ENCODE results near the gene MYPOP.

The MYPOP gene

GRCh38 chr19:45882652-45883585 lies 19.5 kb downstream of the MYPOP start:
- Histone ChIP-seq H3K79me1 (ENCODE audit: low read depth, low read length) (peaks cover 13% of the 10 kb centered on the region), H3K4ac (ENCODE audit: low read length) (no peak overlapping the region), H3K4me3 (ENCODE audit: low read length in 2 of 2) (peak overlapping the region in 1 of 2 donors; percentile 70), H4K91ac (ENCODE audit: low read depth, low read length, poor library complexity) (no peak overlapping the region), H3K18ac (ENCODE audit: low read length) (peak overlapping the region; percentile 78), H3K27ac (replicated peaks; ENCODE audit: low read length) (no peak overlapping the region), H2BK5ac (ENCODE audit: low read length) (no peak overlapping the region), H3K4me1 (ENCODE audit: control insufficient read depth in 2 of 2, insufficient read depth in 1 of 2, low read depth in 1 of 2, low read length in 2 of 2) (peaks cover 13 to 18% of the 10 kb centered on the region in 2 donors), H2AK5ac (ENCODE audit: low read depth, low read length) (peak overlapping the region; percentile 35), H3K36me3 (replicated peaks in 1 of 2; ENCODE audit: control insufficient read depth in 2 of 2, insufficient read depth in 2 of 2, low read length in 2 of 2) (peaks cover 9 to 21% of the 10 kb centered on the region in 2 donors), H3K27me3 (ENCODE audit: control insufficient read depth in 3 of 3, insufficient read depth in 3 of 3, low read depth in 1 of 3, low read length in 3 of 3) (no peaks in the 10 kb centered on the region), H2BK120ac (ENCODE audit: low read depth, low read length) (no peak overlapping the region), H3K9me3 (replicated peaks in 1 of 2; ENCODE audit: control insufficient read depth in 2 of 2, insufficient read depth in 1 of 2, low read depth in 1 of 2, low read length in 2 of 2) (peaks cover 0 to 4% of the 10 kb centered on the region in 2 donors), H3K14ac (ENCODE audit: low read length) (no peak overlapping the region), H3K23ac (ENCODE audit: low read depth, low read length, poor library complexity) (peak overlapping the region; percentile 81), H2AFZ (ENCODE audit: low read length) (no peak overlapping the region), H3K9ac (ENCODE audit: low read depth, low read length, poor library complexity) (peak overlapping the region; percentile 73), H2BK12ac (ENCODE audit: low read length) (no peak overlapping the region), H2BK15ac (ENCODE audit: low read length) (peak overlapping the region; percentile 46), H3K4me2 (ENCODE audit: insufficient read depth, low read length, poor library complexity, severe bottlenecking) (peak overlapping the region; percentile 71), H4K8ac (ENCODE audit: low read depth, low read length) (peak overlapping the region; percentile 19)
- DNase-seq (ENCODE audit: low spot score), result peak; percentile 79
- no CpG with 5 or more reads among the region's 47 CpGs for WGBS, 2 donors (ENCODE audit: extremely low coverage in 2 of 2, insufficient read length in 2 of 2, insufficient replicate concordance in 1 of 2)

GRCh38 chr19:45881909-45882528 lies 20.4 kb downstream of the MYPOP start:
- H2BK120ac ChIP-seq (ENCODE audit: low read depth, low read length), result no peak overlapping the region
- no peak overlapping the region for H2AFZ ChIP-seq (ENCODE audit: low read length)
- no peak overlapping the region for H3K14ac ChIP-seq (ENCODE audit: low read length)
- H2AK5ac ChIP-seq (ENCODE audit: low read depth, low read length), result peak overlapping the region; percentile 35
- no peak overlapping the region for H4K91ac ChIP-seq (ENCODE audit: low read depth, low read length, poor library complexity)
- H3K4me2 ChIP-seq (ENCODE audit: insufficient read depth, low read length, poor library complexity, severe bottlenecking), result peak overlapping the region; percentile 71
- H3K27me3 ChIP-seq (ENCODE audit: control insufficient read depth in 3 of 3, insufficient read depth in 3 of 3, low read depth in 1 of 3, low read length in 3 of 3), result no peaks in the 10 kb centered on the region
- H4K8ac ChIP-seq (ENCODE audit: low read depth, low read length), result no peak overlapping the region
- no peak overlapping the region for H2BK12ac ChIP-seq (ENCODE audit: low read length)
- H3K27ac ChIP-seq (replicated peaks; ENCODE audit: low read length), result no peak overlapping the region
- no peak overlapping the region for H3K4ac ChIP-seq (ENCODE audit: low read length)
- peak overlapping the region; percentile 46 for H2BK15ac ChIP-seq (ENCODE audit: low read length)
- DNase-seq (ENCODE audit: low spot score), result no peak
- H3K9ac ChIP-seq (ENCODE audit: low read depth, low read length, poor library complexity), result peak overlapping the region; percentile 73
- H3K18ac ChIP-seq (ENCODE audit: low read length), result peak overlapping the region; percentile 78
- no peak overlapping the region for H2BK5ac ChIP-seq (ENCODE audit: low read length)
- peak overlapping the region; percentile 0 for H3K23ac ChIP-seq (ENCODE audit: low read depth, low read length, poor library complexity)
- H3K79me1 ChIP-seq (ENCODE audit: low read depth, low read length), result peaks cover 13% of the 10 kb centered on the region
- peaks cover 17 to 18% of the 10 kb centered on the region in 2 donors for H3K4me1 ChIP-seq (ENCODE audit: control insufficient read depth in 2 of 2, insufficient read depth in 1 of 2, low read depth in 1 of 2, low read length in 2 of 2)
- WGBS, 2 donors (ENCODE audit: extremely low coverage in 2 of 2, insufficient read length in 2 of 2, insufficient replicate concordance in 1 of 2), result no CpG with 5 or more reads among the region's 4 CpGs
- H3K36me3 ChIP-seq (replicated peaks in 1 of 2; ENCODE audit: control insufficient read depth in 2 of 2, insufficient read depth in 2 of 2, low read length in 2 of 2), result peaks cover 9 to 21% of the 10 kb centered on the region in 2 donors
- peaks cover 0 to 4% of the 10 kb centered on the region in 2 donors for H3K9me3 ChIP-seq (replicated peaks in 1 of 2; ENCODE audit: control insufficient read depth in 2 of 2, insufficient read depth in 1 of 2, low read depth in 1 of 2, low read length in 2 of 2)
- peak overlapping the region in 1 of 2 donors; percentile 59 for H3K4me3 ChIP-seq (ENCODE audit: low read length in 2 of 2)

DNA sequence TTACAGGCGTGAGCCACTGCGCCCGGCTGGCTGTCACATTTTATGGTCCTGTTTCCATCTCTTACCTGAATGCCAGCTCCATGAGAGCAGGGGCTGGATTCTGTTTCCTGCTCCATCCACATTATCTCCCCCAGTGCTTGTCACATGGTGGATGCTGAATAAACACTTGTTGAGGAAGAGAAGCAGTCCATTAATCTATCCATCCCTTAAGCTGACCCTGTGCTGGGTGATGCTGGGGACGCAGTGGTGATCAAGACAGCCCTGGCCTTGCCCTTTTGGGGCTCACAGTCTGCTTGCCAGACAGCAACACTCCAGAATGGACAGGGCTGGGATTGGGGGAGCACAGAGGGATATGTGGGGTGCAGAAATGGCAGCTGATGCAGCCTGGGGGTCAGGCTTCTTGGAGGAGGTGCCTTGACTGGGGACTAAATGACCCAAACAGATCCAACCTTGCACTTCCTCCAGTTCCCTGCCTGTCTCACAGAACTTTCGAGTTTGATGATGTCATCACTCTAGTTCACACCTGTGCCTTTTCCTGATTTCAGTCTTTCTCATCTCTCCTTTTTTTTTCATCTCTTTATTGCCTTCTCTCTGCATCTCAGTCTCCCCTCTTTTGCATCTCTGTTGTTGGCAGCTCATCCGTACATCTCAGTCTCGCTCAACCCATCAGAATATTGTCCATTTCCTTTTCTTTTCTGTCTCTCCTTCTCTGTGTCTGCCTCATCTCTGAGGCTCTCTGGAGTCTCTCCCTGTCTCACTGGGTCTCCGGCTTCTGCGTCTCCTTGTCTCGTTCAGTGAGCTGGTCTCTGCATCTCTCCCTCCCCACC lies 21.1 kb downstream of the MYPOP start:
- no peak overlapping the region for H4K8ac ChIP-seq (ENCODE audit: low read depth, low read length)
- peak overlapping the region; percentile 17 for H3K23ac ChIP-seq (ENCODE audit: low read depth, low read length, poor library complexity)
- no peak overlapping the region for H2AFZ ChIP-seq (ENCODE audit: low read length)
- whole genome bisulfite sequencing, 2 donors (ENCODE audit: extremely low coverage in 2 of 2, insufficient read length in 2 of 2, insufficient replicate concordance in 1 of 2), result no CpG with 5 or more reads among the region's 10 CpGs
- H2BK120ac ChIP-seq (ENCODE audit: low read depth, low read length), result no peak overlapping the region
- H3K27ac ChIP-seq (replicated peaks; ENCODE audit: low read length), result no peak overlapping the region
- H3K79me1 ChIP-seq (ENCODE audit: low read depth, low read length), result peaks cover 13% of the 10 kb centered on the region
- no peak overlapping the region for H3K9ac ChIP-seq (ENCODE audit: low read depth, low read length, poor library complexity)
- peaks cover 19 to 24% of the 10 kb centered on the region in 2 donors for H3K4me1 ChIP-seq (ENCODE audit: control insufficient read depth in 2 of 2, insufficient read depth in 1 of 2, low read depth in 1 of 2, low read length in 2 of 2)
- peaks cover 9 to 21% of the 10 kb centered on the region in 2 donors for H3K36me3 ChIP-seq (replicated peaks in 1 of 2; ENCODE audit: control insufficient read depth in 2 of 2, insufficient read depth in 2 of 2, low read length in 2 of 2)
- DNase-seq (ENCODE audit: low spot score), result no peak
- no peaks in the 10 kb centered on the region for H3K27me3 ChIP-seq (ENCODE audit: control insufficient read depth in 3 of 3, insufficient read depth in 3 of 3, low read depth in 1 of 3, low read length in 3 of 3)
- no peak overlapping the region for H3K4me3 ChIP-seq (ENCODE audit: low read length in 2 of 2)
- peak overlapping the region; percentile 93 for H2BK15ac ChIP-seq (ENCODE audit: low read length)
- no peak overlapping the region for H3K4ac ChIP-seq (ENCODE audit: low read length)
- H3K18ac ChIP-seq (ENCODE audit: low read length), result peak overlapping the region; percentile 27
- H4K91ac ChIP-seq (ENCODE audit: low read depth, low read length, poor library complexity), result no peak overlapping the region
- H2AK5ac ChIP-seq (ENCODE audit: low read depth, low read length), result peak overlapping the region; percentile 81
- H3K14ac ChIP-seq (ENCODE audit: low read length), result no peak overlapping the region
- no peak overlapping the region for H2BK5ac ChIP-seq (ENCODE audit: low read length)
- H3K4me2 ChIP-seq (ENCODE audit: insufficient read depth, low read length, poor library complexity, severe bottlenecking), result no peak overlapping the region
- peaks cover 0 to 4% of the 10 kb centered on the region in 2 donors for H3K9me3 ChIP-seq (replicated peaks in 1 of 2; ENCODE audit: control insufficient read depth in 2 of 2, insufficient read depth in 1 of 2, low read depth in 1 of 2, low read length in 2 of 2)
- H2BK12ac ChIP-seq (ENCODE audit: low read length), result no peak overlapping the region

Measured in neuronal stem cell (in vitro differentiated cells).